ENCODE data around the gene SLC6A9.

The SLC6A9 gene

DNA sequence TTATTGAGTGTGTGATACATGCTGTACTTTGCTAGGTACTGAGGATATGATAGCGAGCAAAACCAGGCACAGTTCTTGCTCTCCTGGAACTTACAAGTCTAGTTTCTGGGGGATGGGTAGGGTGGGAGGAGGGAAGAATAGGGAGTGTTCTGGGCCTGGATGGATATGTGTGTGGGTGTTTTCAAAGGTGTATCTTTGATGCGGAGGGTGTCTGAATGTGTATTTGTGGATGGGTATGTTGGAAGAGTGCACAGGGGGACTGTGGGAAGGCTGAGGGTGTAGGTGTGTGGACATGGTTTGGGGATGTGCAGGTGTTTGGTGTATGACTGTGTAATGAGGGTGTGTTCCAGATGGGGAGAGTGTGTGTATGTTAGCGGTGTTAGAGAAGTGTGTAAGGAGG is 65.9 kb downstream of the SLC6A9 start:
- no peak for DNase-seq

DNA sequence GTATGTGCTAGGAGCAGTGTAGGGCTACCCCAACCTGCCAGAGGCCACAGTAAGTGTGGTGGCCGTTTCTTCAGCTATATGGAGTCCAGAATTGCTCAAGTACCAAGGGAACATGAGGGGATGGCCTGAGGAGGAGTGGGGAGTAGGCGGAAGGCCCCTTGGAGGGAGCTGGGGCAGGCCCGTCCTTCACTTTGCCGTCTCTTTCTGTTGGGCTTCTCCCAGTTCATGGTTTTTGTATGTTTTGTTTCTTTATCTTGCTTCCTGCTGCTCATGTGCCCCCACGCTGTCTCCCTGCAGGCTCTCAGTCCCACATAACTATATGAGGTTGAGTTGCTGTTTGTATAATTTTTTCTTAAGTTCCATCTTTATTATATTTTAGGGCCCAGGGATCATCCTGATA is 67.4 kb downstream of the SLC6A9 start:
- no peak for DNase-seq

DNA sequence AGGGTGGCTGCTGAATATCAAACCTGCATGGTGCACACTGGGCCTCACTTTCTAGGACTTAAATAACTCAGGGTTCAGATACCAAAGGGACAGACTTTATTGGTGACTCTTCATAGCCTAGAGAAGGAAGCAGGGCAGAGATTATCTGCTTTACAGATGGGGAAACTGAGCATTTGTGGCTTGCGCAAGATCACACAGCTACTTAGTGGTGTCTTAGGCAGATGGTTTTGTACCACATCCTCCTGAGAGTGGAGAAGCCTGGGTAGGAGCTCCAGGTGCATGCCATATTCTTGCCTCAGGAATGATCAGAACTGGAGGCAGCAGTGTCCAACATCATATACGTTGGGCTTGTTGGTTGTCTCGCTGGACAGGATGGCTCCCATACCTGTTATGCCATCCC is 68.3 kb downstream of the SLC6A9 start:
- DNase-seq: no peak

DNA sequence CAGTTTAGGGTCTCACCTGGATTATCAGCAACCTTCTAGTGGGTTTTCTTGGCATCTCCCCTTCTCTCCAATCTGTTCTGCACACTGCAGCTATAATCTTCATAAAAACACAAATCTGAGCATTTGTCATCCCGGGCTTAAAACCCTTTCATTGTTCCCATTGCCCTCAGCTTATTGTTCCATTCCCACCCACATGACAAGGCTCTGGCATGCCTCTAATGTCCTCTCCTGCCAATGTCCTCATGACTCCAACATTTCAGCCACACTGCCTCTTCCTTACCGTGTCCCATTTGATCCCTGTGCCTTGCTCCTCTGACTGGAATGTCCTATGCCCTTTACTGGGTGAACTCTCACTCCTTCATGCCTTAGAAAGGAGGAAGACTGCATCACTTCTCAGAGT is 68.9 kb downstream of the SLC6A9 start:
- DNase-seq: no peak

DNA sequence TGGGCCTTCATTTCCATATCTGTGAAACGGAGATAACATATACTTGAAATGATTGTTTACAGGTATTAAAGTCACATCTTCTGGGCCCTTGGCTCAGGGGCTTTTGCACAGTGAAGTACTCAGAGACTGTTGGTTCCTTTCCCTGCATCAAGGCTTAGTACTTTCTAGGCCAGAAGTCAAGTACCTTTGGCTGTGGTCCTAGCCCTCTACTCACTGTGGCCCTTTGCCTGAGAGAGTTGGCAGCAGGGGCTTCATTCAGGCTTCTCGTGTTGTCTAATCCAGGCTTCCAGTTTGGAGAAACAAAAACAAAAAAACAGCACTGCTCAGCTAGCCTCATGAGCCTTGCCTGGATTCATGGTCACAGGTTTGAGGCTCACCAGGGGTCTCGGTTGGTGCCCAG is 69.6 kb downstream of the SLC6A9 start:
- no peak for DNase-seq

DNA sequence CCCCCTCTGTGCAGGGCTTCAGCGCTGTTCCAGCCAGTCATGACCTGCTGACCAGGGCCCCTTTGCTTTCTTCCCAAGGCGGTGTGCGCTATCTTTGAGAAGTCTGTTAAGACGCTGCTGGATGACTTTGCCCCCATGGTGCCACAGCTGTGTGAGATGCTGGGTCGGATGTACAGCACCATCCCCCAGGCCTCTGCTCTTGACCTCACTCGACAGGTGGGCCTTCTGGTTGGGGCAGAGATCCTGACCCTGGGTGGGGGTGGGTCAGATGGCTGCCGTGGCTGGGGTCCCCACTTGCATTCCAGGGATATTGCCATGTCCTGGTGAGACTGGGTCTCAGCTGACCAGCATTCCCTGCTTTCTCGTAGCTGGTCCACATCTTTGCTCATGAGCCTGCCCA is 70.5 kb downstream of the SLC6A9 start:
- no peak for DNase-seq

DNA sequence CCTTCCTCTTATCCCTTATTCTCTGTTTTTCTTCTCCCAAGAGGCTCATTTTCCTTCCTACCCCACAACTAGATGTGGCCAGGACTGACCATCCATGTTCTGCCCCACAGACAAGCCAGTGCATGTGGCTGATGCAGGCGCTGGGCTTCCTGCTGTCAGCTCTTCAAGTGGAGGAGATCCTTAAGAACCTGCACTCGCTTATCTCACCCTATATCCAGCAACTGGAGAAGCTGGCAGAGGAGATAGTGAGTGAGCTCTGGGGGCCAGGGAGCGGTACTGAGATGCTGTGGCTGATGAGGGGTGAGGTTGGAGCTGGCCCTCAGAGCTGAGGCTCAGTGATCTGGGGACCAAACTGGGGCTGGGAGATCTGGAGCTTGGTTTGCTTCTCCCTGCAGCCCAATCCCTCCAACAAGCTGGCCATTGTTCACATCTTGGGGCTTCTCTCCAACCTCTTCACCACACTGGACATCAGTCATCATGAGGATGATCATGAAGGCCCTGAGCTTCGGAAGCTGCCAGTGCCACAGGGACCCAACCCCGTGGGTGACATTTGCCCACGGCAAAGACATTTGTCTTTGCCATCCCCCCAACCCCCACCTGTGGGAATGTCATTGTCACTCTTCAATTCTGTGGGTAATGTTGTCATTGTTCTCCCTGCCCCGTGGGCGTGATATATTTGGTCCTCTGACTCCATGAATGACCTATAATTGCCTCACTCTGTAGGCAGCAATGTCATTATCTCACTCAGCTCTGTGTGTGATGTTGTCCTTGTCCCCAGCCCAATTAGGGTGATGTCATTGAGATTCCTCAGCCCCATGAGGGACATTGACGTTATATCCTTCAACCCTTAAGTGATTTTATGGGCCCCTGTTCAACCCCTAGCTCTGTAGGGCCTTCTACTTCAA is 72.7 kb downstream of the SLC6A9 start:
- DNase-seq: no peak

DNA sequence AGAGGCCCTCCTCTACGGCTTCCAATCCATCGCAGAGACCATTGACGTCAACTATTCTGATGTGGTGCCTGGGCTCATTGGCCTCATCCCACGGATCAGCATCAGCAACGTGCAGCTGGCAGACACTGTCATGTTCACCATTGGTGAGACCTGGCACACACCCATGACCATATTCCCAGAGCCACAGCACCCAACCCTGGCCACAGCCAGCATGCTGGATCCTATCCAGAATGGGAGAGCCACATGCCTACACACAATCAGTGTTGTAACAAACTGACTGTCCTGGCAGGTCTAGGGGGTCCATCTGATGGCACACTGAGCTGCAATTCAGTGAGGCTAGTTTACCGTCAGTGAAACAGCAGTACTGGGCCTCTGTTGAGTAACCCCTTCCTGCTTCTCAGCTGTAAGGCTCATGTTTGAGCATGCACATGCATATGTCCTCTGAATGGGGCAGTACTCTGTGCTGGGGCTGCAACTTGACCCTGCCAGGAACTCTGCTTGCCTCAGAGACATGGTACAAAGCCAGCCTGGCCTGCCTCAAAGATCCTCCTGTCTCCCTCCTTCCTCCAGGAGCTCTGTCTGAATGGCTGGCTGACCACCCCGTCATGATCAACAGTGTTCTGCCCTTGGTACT is 73.7 kb downstream of the SLC6A9 start:
- no peak for DNase-seq

DNA sequence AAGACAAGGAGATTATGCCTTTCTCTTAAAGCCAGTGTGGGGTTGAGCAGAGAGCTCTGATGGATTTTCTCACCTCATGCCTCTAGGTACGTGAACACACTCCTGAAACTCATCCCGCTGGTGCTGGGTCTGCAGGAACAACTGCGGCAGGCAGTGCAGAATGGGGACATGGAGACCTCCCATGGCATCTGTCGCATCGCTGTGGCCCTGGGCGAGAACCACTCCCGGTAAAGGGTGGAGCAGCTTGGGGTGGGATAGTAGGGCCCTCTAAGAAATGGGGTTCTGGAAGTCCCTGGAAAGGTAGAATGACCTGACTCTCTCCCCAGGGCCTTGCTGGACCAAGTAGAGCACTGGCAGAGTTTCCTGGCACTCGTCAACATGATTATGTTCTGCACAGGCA is 75.0 kb downstream of the SLC6A9 start:
- DNase-seq: no peak

DNA sequence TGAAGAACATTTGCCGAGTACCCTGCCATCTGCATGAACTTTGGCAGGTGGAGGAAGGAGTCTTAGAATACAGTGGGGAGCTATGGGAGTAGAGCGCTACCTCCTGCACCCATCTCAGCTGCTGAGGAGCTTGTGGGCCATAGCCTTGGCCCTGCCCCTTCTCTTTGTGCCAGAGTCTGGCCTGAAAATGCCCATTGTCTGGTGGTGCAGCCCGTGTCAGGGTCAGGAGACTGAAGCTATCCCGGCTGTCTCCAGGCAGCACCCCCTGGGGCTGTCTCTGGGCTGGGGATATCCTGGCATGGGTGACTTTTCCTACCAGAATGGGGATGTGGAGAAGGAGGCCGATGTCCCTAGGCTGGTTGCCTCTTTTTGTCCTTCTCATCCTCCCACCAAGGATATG is 77.2 kb downstream of the SLC6A9 start:
- DNase-seq: no peak

DNA sequence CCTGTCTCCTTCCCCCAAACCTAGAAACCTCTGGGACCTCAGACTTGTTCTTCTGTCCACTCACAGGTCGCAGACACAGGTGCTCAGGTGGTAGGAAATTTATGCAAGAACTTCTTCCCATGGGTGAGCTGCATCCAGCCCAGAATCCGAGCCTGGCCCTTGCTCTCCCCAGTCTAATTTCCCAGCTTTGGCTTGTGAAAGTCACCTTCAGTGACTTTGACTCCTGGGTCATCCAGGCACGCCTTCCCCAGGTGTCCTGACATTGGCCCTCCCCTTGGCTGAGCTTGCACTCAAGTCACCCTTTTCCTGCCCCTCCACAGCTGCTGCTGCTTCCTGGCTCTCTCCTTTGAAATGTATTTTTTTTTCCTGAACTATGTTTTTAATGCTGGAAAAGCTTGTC is 77.9 kb downstream of the SLC6A9 start:
- DNase-seq: no peak

DNA sequence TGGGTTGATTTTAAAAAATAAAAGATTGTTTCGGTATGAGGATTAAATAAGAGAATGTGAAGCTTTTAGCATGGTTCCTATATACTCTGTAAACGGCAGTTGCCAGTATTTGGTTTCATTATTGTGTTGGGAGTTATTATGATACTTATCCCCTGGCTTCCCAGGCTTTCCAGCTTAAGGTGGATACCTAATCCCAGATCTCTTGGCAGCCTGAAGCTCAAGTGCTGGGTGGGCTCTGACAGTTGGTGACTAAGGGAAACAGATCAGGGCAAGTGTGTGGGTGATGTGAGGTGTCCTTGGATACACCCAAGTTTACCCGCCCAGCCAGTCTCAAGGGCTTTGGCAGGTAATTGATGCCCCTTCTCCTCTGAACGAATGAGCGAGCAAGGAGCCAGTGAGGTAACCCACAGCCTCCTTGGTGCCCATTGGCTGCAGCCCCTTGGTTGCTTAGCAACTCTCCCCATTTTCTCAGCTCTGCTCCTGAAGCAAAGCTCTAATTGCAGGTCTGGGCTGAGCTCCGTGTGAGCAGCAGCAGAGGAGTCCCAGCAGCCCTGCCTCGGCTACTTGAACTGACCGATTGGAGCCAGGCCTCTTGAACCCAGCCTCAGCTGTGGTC is 78.4 kb downstream of the SLC6A9 start:
- DNase-seq: no peak

DNA sequence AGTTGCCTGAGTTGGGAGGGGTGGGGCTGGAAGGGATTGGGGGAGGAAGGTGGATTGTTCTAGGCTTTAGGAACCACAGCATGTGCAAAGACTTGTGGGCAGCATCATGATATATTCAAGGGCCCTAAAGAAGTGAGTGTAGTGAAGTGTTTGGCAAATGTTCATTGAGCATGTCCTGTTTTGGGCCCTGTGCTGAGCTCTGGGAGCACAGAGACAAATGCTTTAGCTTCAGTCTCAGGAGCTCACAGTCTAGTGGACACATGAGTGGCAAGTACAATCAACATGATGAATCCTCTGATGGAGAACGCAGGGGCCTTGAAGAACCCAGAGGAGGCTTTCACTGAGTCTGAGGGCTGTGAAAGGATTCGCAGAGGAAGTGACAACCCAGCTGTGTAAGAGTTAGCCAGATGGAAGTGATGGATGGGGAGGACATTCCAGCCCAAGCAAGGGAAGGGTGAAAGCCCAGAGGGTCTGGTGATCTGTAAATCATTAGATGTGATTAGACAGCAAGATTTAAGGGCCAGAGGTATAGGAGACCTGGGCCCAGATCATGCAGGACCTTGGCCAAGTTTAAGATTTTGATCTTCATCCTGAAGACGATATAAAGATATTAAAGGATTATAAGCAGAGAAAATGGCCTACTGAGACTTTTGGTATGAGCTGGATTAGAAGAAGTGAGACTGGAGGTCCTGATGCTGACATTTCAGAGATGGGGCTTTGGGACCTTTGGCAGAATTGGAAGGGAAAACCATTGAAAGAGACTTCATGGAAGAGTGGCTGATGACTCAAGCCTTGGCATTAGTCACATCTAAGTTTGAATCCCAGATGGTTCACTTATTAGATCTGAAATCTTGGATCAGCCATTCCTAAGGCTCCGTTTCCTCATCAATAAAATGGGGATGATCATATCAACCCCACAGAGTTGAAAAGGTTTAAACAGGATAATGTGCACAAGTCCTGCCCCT is 80.0 kb downstream of the SLC6A9 start:
- DNase-seq: no peak

DNA sequence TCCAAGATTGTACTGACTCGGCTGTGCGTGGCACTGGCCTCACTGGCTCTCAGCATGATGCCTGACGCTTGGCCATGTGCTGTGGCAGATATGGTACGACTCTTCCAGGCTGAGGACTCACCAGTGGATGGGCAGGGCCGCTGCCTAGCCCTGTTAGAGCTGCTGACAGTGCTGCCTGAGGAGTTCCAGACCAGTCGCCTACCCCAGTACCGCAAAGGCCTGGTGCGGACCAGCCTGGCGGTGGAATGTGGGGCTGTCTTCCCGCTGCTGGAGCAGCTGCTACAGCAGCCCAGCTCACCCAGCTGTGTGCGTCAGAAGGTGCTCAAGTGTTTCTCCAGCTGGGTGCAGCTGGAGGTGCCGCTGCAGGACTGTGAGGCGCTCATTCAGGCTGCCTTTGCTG is 81.6 kb downstream of the SLC6A9 start:
- DNase-seq: no peak

DNA sequence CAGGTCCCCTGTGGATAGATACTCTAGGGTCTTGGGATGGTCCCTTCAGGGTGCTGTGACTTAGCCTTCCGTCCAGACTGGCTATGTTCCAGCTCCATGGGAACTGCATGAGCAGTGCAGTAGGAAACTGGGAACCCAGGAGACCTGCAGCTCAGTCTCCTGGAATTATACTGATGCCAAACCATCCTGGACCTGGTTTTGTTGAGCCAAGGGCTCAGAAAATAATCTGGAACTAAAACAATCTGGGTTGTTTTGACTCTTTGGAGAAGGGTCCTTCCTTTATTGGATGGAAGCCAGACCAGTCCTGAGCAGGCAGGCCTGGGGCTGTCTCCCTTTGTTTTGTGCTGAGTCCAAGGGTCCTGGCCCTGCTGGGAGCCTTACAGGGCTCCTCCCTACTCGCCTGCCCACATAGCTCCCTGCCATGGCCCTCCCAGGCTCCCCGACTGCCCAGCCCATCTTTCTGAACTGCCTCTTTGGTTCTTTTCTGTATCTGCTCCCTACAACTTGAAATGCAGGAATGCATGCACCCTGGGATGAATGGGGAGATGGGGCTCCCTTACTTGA is 83.3 kb downstream of the SLC6A9 start:
- DNase-seq: no peak

DNA sequence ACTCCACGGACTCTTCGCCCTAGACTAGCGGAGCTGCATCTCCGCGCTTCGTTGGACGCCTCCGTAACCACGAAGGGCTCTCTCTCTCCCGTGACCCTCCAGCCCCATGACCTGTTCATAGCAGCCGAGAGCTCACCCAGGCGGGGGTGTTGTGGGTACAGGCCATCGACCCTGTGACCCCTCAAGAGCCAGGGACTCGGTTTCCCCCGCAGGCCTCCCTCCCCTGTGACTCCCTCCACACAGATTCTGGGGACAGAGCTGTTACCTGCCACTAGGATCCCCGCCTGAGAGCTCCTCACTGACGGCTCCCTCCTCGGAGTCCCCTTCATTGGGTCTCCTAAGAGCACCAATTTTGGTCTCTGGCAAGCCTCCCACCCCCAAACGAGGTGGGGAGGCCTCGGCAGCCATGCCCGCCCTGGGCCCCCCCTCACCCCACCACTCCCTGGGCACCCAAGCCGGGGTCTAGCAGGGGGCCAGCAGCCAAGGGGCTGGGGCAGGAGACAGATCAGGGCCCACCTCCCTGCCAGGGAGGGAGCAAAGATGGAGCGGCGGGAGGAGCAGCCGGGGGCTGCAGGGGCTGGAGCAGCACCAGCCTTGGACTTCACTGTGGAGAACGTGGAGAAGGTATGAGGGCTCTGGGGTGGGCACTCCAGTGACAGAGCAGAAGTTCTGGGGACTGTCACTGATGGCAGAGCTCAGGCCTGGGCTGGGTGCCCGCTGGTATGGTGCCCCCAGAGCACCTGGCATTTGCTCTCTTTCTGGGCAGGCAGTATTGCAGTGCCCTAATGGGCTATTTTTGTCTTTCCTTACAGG is 84.0 kb downstream of the SLC6A9 start:
- no peak for DNase-seq
